ENCODE data around the gene PSD.

GRCh38 chr10:102453502-102453901 lies 34.9 kb upstream of the PSD start:
- TF ChIP-seq POLR2A (IDR thresholded peaks at IDR 0.05) (no peak), CTCF (IDR thresholded peaks at IDR 0.05) (no peak)
